Measurements from ENCODE around the gene PAIP2.
"Not testable (repeated sequence)": the region's sequence is repeated elsewhere in the genome, so short reads cannot be mapped to it uniquely, and the experiment has no call there.

DNA sequence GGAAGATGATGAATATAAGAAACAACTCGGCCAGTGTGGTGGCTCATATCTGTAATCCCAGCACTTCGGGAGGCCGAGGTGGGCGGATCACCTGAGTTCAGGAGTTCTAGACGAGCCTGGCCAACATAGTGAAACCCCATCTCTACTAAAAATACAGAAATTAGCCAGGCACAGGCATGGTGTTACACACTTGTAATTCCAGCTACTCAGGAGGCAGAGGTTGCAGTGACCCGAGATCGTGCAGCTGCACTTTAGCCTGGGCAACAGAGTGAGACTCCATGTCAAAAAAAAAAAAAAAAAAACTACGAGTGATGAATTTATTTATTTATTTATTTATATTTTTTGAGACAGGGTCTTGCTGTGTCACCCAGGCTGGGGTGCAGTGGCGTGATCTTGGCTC, 6.2 kb downstream of the PAIP2 start:
- TF ChIP-seq POLR2A (IDR thresholded peaks at IDR 0.05; ENCODE audit: borderline replicate concordance, extremely low read depth, insufficient read depth, insufficient read length); POLR2AphosphoS5 (IDR thresholded peaks at IDR 0.05; ENCODE audit: low read depth, low read length); CTCF (IDR thresholded peaks at IDR 0.05 in 2 of 3, conservative IDR thresholded peaks at IDR 0.05 in 1 of 3; ENCODE audit: borderline replicate concordance in 1 of 3, insufficient read depth in 1 of 3, low read depth in 2 of 3, low read length in 2 of 3): not testable (repeated sequence)
- TF ChIP-seq, protein P1, sequence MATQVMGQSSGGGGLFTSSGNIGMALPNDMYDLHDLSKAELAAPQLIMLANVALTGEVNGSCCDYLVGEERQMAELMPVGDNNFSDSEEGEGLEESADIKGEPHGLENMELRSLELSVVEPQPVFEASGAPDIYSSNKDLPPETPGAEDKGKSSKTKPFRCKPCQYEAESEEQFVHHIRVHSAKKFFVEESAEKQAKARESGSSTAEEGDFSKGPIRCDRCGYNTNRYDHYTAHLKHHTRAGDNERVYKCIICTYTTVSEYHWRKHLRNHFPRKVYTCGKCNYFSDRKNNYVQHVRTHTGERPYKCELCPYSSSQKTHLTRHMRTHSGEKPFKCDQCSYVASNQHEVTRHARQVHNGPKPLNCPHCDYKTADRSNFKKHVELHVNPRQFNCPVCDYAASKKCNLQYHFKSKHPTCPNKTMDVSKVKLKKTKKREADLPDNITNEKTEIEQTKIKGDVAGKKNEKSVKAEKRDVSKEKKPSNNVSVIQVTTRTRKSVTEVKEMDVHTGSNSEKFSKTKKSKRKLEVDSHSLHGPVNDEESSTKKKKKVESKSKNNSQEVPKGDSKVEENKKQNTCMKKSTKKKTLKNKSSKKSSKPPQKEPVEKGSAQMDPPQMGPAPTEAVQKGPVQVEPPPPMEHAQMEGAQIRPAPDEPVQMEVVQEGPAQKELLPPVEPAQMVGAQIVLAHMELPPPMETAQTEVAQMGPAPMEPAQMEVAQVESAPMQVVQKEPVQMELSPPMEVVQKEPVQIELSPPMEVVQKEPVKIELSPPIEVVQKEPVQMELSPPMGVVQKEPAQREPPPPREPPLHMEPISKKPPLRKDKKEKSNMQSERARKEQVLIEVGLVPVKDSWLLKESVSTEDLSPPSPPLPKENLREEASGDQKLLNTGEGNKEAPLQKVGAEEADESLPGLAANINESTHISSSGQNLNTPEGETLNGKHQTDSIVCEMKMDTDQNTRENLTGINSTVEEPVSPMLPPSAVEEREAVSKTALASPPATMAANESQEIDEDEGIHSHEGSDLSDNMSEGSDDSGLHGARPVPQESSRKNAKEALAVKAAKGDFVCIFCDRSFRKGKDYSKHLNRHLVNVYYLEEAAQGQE (IDR thresholded peaks at IDR 0.05; ENCODE audit: low read depth), result not testable (repeated sequence)

Data from HCT116 (cell line).